Measurements from ENCODE around the gene IWS1.
"Not testable (repeated sequence)": the region's sequence is repeated elsewhere in the genome, so short reads cannot be mapped to it uniquely, and the experiment has no call there.

The IWS1 gene

GRCh38 chr2:127454595-127455565 is 71.4 kb downstream of the IWS1 start:
- no peak for DNase-seq (ENCODE audit: low read depth)

DNA sequence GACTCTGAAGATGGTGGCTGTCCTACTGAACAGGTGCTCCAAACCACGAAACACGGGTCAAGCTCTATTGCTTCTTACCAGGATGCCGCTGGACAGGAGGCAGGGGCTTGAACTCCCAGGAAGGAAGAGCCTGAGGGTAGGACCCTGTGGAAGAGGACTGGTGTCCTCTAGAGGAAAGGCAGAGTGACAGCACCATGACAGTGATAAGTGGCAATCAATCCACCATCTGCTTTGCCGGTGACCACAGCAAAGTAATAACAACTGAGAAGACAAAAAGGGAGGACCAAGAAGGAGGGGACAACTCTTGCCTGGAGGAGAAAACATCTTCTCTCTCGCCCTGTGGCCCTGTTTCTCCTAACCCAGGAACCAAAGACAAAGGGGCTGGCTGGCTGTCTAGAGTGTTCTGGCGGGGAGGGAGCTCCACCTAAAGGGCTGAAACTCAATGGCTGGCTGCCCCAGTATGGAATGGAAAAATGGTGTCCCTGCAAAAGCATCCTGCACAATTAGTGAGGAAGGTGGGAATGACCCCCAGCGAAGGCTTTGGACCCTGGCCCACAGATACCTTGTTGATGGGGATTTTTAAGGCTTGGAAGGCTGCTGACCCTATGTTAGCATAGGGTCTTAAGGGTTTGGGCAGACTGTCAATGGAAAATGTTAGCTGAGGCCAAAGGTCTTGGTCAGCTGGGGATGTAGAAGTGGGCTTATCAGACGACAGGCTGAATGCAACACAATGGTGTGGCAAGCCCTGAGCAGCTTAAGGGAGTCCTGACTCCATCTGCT is 72.7 kb downstream of the IWS1 start:
- DNase-seq (ENCODE audit: low read depth): no peak

- no peak for DNase-seq (ENCODE audit: low read depth)
Measured at GRCh38 chr2:127453013-127453391, 73.3 kb downstream of the IWS1 start.

GRCh38 chr2:127452423-127452822 is 73.9 kb downstream of the IWS1 start:
- DNase-seq (ENCODE audit: low read depth): not testable (repeated sequence)

GRCh38 chr2:127451981-127452380 is 74.3 kb downstream of the IWS1 start:
- DNase-seq (ENCODE audit: low read depth): no peak

GRCh38 chr2:127449898-127450297 is 76.4 kb downstream of the IWS1 start:
- DNase-seq (ENCODE audit: low read depth): no peak

DNA sequence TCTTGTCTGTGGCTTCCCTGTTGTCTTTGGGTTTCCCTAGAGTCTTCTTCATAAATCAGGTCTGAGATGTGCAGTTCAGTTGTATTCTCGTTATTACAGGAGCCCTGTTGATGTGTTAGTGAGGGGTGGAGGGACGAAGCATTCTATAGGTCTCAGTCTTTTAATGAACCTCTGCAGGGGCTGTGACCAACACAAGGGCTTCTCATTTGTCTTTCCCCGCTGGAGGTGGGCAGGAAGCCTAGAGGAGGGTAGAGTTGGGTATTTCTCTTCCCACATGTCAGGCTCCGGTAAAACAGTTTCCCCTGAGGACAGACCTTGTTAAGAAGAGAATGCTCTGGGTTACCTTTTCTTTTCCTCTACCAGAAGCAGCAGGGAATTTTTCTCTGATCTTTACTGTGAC is 76.9 kb downstream of the IWS1 start:
- DNase-seq (ENCODE audit: low read depth): no peak

DNA sequence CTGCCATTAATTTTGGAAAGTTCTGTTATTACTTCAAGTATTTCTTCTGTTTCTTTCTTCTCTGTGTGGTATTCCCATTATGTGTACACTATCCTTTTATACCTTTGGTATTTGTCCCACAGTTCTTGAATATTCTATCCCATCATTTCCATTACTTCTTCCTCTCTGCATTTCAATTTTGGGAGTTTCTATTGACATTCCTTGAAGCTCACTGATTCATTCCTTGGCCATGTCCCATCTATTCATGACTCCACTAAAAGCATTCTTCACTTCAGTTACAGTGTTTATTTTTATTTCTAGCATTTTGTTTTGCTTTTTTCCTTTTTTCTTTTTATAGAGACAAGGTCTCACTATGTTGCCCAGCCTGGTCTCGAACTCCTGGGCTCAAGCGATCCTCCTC is 77.8 kb downstream of the IWS1 start:
- DNase-seq (ENCODE audit: low read depth): no peak

GRCh38 chr2:127439343-127439742 is 86.9 kb downstream of the IWS1 start:
- no peak for DNase-seq (ENCODE audit: low read depth)

- DNase-seq (ENCODE audit: low read depth): no peak
Measured at GRCh38 chr2:127437781-127438726, 88.2 kb downstream of the IWS1 start.

GRCh38 chr2:127437056-127437455 is 89.2 kb downstream of the IWS1 start:
- DNase-seq (ENCODE audit: low read depth): no peak

DNA sequence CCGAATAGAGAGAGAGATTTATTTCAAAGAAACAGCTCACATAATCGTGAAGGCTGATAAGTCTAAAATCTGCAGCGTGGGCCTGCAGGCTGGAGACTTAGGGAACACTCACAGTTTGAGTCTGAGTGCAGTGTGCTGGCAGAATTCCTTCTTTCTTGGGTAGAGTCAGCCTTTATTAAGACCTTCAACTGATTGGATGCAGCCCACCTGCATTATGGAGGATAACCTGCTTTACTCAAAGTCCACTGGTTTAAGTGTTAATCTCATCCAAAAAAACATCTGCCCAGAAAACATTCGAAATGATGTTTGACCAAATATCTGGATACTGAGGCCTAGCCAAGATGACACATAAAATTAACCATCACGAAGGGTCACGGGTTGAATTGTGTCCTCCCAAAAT is 91.8 kb downstream of the IWS1 start:
- no peak for DNase-seq (ENCODE audit: low read depth)

DNA sequence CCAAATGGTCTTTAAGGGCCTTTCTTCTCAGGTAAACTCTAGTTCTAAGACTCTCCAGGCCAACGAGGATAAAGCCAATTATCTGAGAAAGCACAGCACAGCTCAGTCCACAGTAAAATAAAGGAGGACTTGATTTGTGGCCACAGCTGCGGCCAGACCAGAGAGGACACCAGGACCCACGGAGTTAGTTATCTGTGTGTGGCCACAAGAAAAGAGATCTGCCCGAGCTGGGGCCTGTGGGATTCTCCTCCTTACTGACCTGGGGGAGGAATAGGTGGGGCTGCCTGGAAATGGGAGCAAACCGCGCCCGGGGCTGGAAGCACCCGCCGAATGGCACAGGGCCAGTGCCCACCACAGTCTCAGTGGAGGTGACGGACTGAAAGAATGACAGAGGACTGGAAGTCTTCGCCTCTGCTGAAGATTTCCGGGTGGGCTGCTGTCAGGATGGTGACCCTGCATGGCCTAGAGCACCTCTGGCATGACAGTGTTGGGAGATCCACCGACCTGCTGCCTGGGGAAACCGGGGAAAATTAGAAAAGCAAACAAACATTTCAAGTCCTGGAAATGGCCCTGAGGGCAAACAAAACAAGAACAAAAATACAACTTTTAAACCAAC is 94.8 kb downstream of the IWS1 start:
- DNase-seq (ENCODE audit: low read depth): no peak
